ENCODE results near the gene TSHZ2.
"Not testable (repeated sequence)": the region's sequence is repeated elsewhere in the genome, so short reads cannot be mapped to it uniquely, and the experiment has no call there.

TSHZ2 gene

GRCh38 chr20:52998268-52998667 is 26.1 kb downstream of the TSHZ2 start:
- DNase-seq: no peak

- no peak for DNase-seq
Measured at GRCh38 chr20:52999040-52999439, 26.9 kb downstream of the TSHZ2 start.

GRCh38 chr20:53001498-53002301 is 29.5 kb downstream of the TSHZ2 start:
- DNase-seq: no peak

GRCh38 chr20:53002786-53003185 is 30.6 kb downstream of the TSHZ2 start:
- no peak for DNase-seq

GRCh38 chr20:53003420-53004154 is 31.4 kb downstream of the TSHZ2 start:
- no peak for DNase-seq

GRCh38 chr20:53004267-53004813 is 32.2 kb downstream of the TSHZ2 start:
- no peak for DNase-seq

GRCh38 chr20:53009979-53010735 is 38.0 kb downstream of the TSHZ2 start:
- DNase-seq: no peak

- no peak for DNase-seq
Measured at GRCh38 chr20:53011640-53012039, 39.5 kb downstream of the TSHZ2 start.

GRCh38 chr20:53013183-53013582 is 41.0 kb downstream of the TSHZ2 start:
- no peak for DNase-seq

- no peak for DNase-seq
Measured at GRCh38 chr20:53013847-53014246, 41.7 kb downstream of the TSHZ2 start.

GRCh38 chr20:53016071-53016470 is 43.9 kb downstream of the TSHZ2 start:
- no peak for DNase-seq

GRCh38 chr20:53016534-53017042 is 44.4 kb downstream of the TSHZ2 start:
- no peak for DNase-seq

GRCh38 chr20:53017206-53017605 is 45.0 kb downstream of the TSHZ2 start:
- DNase-seq: no peak

- no peak for DNase-seq
Measured at GRCh38 chr20:53019464-53019863, 47.3 kb downstream of the TSHZ2 start.

- DNase-seq: no peak
Measured at GRCh38 chr20:53020376-53020775, 48.2 kb downstream of the TSHZ2 start.

- DNase-seq: no peak
Measured at GRCh38 chr20:53020834-53021233, 48.7 kb downstream of the TSHZ2 start.

- DNase-seq: no peak
Measured at GRCh38 chr20:53021934-53022333, 49.8 kb downstream of the TSHZ2 start.

GRCh38 chr20:53023732-53024520 is 51.8 kb downstream of the TSHZ2 start:
- no peak for DNase-seq

- DNase-seq: not testable (repeated sequence)
Measured at GRCh38 chr20:53024653-53025052, 52.5 kb downstream of the TSHZ2 start.

GRCh38 chr20:53027089-53027488 is 54.9 kb downstream of the TSHZ2 start:
- DNase-seq: no peak

- no peak for DNase-seq
Measured at GRCh38 chr20:53028337-53029007, 56.3 kb downstream of the TSHZ2 start.

Data from fibroblast of skin of scalp (primary cell).